NCI-H2227 (cell line): ENCODE measurements around the gene CENPX.
A peak's percentile ranks its signal among the peaks of the same experiment; 100 is the strongest.
"Not testable (repeated sequence)": the region's sequence is repeated elsewhere in the genome, so short reads cannot be mapped to it uniquely, and the experiment has no call there.

ENCODE experiments used
- DNase-seq: peaks from one replicate; lab custom pipeline; 2025; ENCODE audit not compliant: unreplicated experiment; lab: John Stamatoyannopoulos, UW

CENPX gene

GRCh38 chr17:81981511-81981910 is 41.2 kb downstream of the CENPX start:
- DNase-seq, result not testable (repeated sequence)

GRCh38 chr17:81980707-81981343 is 41.9 kb downstream of the CENPX start:
- DNase-seq, result no peak

- no peak for DNase-seq
Measured at GRCh38 chr17:81980122-81980521, 42.6 kb downstream of the CENPX start.

GRCh38 chr17:81978524-81979298 is 44.0 kb downstream of the CENPX start:
- no peak for DNase-seq

- DNase-seq, result peak; percentile 95
Measured at GRCh38 chr17:81977211-81977808, 45.4 kb downstream of the CENPX start, which contains the start of gene ASPSCR1. Gene ASPSCR1 (plus strand): TSS chr17:81977629. CDS start chr17:81977647, 18 bp downstream.

GRCh38 chr17:81976332-81977210 is 46.1 kb downstream of the CENPX start:
- DNase-seq, result peak; percentile 55

- DNase-seq, result no peak
Measured at GRCh38 chr17:81973432-81973831, 49.2 kb downstream of the CENPX start.

- no peak for DNase-seq
Measured at GRCh38 chr17:81968850-81969812, 53.5 kb downstream of the CENPX start.
